ENCODE results near the gene TRIO.

GRCh38 chr5:14365831-14366430 is 222.8 kb downstream of the TRIO start:
- TF ChIP-seq FOXA1 (IDR thresholded peaks at IDR 0.05) (no peak), NFRKB (IDR thresholded peaks at IDR 0.05) (no peak), SUZ12 (IDR thresholded peaks at IDR 0.05) (no peak), HDGF (IDR thresholded peaks at IDR 0.05; ENCODE audit: borderline replicate concordance) (no peak), SP1 (IDR thresholded peaks at IDR 0.05) (no peak), FOXM1 (IDR thresholded peaks at IDR 0.05; ENCODE audit: borderline replicate concordance) (no peak), LEF1 (IDR thresholded peaks at IDR 0.05; ENCODE audit: borderline replicate concordance) (no peak), ELF4 (IDR thresholded peaks at IDR 0.05) (no peak), PKNOX1 (IDR thresholded peaks at IDR 0.05) (no peak), BHLHE40 (IDR thresholded peaks at IDR 0.05; ENCODE audit: borderline replicate concordance) (no peak), TARDBP (IDR thresholded peaks at IDR 0.05) (no peak), FOXK2 (IDR thresholded peaks at IDR 0.05) (no peak)
